Metanephros (tissue), 2 donors: Measurements from ENCODE around the gene ATP6V0A1. TPM values are rescaled to one million over a fixed set of nuclear protein-coding genes. Genes with fewer than 3 reads are reported as not detected.

Experiments
- small RNA-seq: library from RNA; depleted of rRNA; stranded (forward); fragments of <200 nt; gene quantifications from one replicate; pipeline ENCODE3, GENCODE V24; 2014; ENCODE audit warnings: low replicate concordance
- total RNA-seq: library from RNA; depleted of rRNA; stranded (reverse); fragments of >200 nt; gene quantifications from one replicate; pipeline ENCODE4 v1.2.3, GENCODE V29; 2014

The ATP6V0A1 gene
- total RNA-seq, result 61.6 TPM

DNA sequence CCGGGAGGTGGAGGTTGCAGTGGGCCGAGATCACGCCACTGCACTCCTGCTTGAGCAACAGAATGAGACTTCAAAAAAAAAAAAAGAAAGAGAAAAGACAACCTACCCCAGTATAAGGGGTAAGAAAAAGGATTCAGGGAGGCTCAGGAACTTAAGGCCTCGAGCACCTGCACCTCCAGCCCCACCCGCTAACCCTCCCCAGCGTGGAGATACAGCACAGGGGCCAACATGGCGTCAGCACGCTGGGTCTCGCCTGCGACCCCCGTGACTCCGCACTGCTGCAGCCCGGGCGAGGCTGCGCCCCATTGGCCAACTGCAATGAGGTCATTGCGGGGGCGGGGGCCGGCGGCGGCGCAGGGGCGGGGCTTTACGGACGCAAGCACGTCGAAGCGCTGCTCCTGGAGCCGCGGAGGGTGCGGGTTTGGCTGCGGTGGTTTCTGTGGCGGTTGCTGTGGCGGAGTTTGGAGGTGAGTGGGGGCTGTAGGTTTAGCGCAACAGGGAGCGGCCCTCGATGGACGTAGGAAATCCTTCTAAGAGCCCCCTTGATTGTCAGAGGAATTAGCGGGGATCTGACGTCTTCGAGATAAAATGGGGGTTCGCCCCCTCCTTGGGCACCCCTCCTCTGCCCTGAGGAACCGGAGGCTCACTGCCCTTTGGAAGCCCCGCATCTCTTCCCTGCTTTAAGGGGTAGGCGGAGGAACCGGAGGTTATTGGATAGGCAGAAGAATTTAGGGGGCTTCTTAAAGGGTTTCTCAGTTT lies at the start of gene ATP6V0A1:
ATP6V0A1 (plus strand) TSS at position 382 of the 759 bp plus-strand sequence. CDS start 2,017 bp downstream, outside the sequence.

DNA sequence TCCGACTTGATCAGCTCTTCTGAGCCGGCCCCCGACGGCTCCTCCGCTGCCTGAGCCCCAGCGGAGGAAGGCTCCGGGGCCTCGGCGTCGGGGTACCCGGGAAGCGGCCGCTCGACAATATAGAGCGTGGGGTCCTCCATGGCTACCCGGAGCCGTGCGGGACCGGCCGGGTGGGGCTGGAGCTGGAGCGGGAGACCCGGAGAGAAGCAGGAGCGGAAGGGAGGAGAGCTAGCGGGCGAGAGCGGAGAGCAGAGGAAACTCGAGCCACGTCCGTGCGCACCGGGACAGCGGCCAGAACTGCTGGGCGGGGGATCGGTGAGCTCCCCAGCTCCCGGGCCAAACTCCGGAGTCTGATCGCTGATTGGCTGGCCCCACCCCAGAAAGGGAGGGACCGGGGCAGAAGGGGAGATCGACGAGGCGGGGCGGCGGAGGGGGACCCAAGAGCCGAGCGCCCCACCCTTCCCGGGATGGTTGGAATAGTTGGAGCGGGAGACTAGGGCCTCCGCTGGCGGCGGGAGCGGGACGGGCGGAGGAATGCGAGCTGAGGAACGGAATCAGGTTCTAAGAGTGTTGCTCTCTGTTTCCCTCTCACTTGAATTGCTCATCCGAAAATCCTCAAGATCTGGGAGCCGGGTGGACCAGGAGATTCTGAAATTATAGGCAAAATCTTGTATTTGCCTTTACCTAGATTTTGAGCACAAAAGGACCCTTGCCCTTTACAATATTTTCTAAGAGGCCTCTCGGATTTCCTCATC lies 35.5 kb upstream of the ATP6V0A1 start, which contains the start of gene CAVIN1:
CAVIN1 (minus strand) TSS at position 299 of the 755 bp plus-strand sequence; CDS start at position 140, 159 bp downstream.

DNA sequence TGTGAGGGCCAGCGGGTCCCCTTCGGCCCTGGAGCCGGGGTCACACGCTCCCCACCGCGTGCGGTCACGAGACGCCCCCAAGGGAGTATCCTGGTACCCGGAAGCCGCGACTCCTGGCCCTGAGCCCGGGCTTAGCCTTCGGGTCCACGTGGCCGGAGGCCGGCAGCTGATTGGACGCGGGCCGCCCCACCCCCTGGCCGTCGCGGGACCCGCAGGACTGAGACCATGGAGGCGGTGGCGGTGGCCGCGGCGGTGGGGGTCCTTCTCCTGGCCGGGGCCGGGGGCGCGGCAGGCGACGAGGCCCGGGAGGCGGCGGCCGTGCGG lies 77.3 kb downstream of the ATP6V0A1 start, which contains the start of gene NAGLU:
NAGLU (plus strand) TSS at position 194 of the 324 bp plus-strand sequence; CDS start at position 226, 32 bp downstream.

DNA sequence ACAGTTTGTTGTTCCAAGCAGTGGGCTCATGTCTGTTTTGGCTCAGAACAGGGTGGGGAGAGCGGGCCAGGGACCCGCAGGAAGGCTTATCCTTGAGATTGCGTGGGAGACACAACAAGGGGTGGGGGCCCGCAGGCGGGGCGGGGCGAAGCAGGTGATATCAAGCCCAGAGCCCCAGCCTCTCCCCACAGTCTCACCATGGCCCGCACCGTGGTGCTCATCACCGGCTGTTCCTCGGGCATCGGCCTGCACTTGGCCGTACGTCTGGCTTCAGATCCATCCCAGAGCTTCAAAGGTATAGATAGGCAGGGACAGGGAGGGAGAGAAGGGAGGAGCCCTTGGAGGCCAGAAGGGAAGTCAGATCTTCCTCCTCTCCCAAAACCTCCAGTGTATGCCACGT lies 94.1 kb downstream of the ATP6V0A1 start, which contains the start of gene HSD17B1:
HSD17B1 (plus strand) TSS at position 188 of the 400 bp plus-strand sequence; CDS start at position 199, 11 bp downstream.

DNA sequence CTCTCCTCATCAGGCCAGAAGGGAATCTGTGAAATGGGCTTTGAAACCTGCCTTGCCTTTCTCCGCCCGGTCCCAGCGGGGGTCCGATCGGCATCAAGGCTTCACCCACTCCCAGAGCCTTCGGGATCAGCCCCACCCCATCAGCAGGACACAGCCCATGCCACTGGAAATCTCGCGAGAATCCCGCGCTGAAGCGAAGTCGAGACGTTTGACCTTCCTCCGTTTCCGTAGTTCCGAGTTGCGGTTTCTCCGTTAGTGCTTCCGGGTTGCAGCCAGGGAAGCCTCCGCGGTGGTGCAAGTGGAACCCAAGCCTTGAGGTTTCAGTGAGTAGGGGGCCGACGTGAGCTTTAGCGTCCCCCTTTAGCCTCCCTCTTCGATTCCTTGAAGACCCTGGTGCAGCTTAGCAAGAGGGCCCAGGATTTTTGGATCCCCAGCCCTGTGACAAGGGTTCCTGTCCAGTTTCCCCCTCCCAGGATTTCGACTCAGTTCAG lies 103.3 kb downstream of the ATP6V0A1 start, which contains the start of gene COASY:
COASY (plus strand) TSS at position 252 of the 491 bp plus-strand sequence. CDS start 475 bp downstream, outside the sequence.

DNA sequence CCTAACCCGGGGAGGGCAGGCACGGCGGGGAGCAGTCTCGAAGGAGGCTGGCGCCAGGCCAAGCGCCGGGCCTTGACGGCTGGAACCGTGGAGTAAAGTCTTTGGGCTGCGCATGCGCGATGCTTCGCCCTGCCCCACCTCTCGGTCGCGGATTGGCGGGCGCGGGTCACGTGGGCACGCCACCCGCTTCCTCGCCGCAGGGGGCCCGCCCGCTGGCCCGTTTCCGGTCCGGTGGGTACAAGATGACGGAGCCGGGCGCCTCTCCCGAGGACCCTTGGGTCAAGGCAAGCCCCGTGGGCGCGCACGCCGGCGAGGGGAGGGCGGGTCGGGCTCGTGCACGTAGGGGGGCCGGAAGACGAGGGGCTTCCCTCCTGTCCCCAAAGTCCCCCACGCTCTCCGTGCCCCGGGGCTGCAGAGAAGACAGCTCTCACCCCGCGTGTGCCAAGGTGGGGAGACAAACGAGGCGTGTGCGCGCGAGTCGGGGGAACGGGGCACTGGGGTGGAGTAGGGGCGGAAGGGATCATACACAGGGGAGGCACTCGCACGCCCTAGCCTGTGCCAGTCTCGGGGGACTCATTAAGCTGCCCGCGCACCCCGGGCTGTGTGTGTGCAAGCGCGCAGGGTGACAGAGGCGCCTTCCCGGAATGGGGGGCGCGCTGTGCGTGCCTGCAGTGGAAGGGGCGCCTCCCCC lies 108.3 kb downstream of the ATP6V0A1 start, which contains the start of gene MLX:
MLX (plus strand) TSS at position 218 of the 691 bp plus-strand sequence; CDS start at position 243, 25 bp downstream.

Small RNAs within 50 kb of the gene (small RNA-seq; reads per million reads assigned to genes)
- gene MIR548AT (0.07 reads per million), gene RNU7-97P (not detected)

Other genes starting within 250 kb of the ATP6V0A1 start
- 53.7 TPM for gene STAT5B, start 182.5 kb upstream of the ATP6V0A1 start, total RNA-seq
- 24.3 TPM for gene STAT5A, start 170.4 kb upstream of the ATP6V0A1 start, total RNA-seq
- gene STAT3, start 70.4 kb upstream of the ATP6V0A1 start, total RNA-seq, result 125 TPM
- gene CAVIN1, start 35.6 kb upstream of the ATP6V0A1 start, total RNA-seq, result 111 TPM
- 33.8 TPM for gene NAGLU, start 77.4 kb downstream of the ATP6V0A1 start, total RNA-seq
- gene HSD17B1, start 94.0 kb downstream of the ATP6V0A1 start, total RNA-seq, result 2.3 TPM
- 31.4 TPM for gene COASY, start 103.3 kb downstream of the ATP6V0A1 start, total RNA-seq
- gene MLX, start 108.2 kb downstream of the ATP6V0A1 start, total RNA-seq, result 29.0 TPM
- gene PSMC3IP, start 118.9 kb downstream of the ATP6V0A1 start, total RNA-seq, result 3.2 TPM
- gene RETREG3, start 150.5 kb downstream of the ATP6V0A1 start, total RNA-seq, result 65.3 TPM
- 21.4 TPM for gene TUBG1, start 150.8 kb downstream of the ATP6V0A1 start, total RNA-seq
- gene TUBG2, start 200.4 kb downstream of the ATP6V0A1 start, total RNA-seq, result 25.5 TPM
- gene PLEKHH3, start 218.1 kb downstream of the ATP6V0A1 start, total RNA-seq, result 34.7 TPM
- gene CCR10, start 223.0 kb downstream of the ATP6V0A1 start, total RNA-seq, result 2.2 TPM
- 13.6 TPM for gene CNTNAP1, start 223.7 kb downstream of the ATP6V0A1 start, total RNA-seq